ENCODE measurements around the gene DCC.

GRCh38 chr18:52553441-52553840 lies 213.4 kb downstream of the DCC start:
- TF ChIP-seq REST (IDR thresholded peaks at IDR 0.05; ENCODE audit: low read depth), result no peak
- no peak for TF ChIP-seq YY1 (IDR thresholded peaks at IDR 0.05; ENCODE audit: extremely low read depth, insufficient replicate concordance, low read depth, low read length)
- TF ChIP-seq TCF7L2 (IDR thresholded peaks at IDR 0.05; ENCODE audit: borderline replicate concordance, extremely low read depth, insufficient read depth, insufficient read length), result no peak
- no peak for TF ChIP-seq ELF1 (IDR thresholded peaks at IDR 0.05; ENCODE audit: borderline replicate concordance, low read depth)
- TF ChIP-seq MAX (IDR thresholded peaks at IDR 0.05), result no peak
- TF ChIP-seq CTCF (IDR thresholded peaks at IDR 0.05 in 2 of 3, conservative IDR thresholded peaks at IDR 0.05 in 1 of 3; ENCODE audit: borderline replicate concordance in 1 of 3, insufficient read depth in 1 of 3, low read depth in 2 of 3, low read length in 2 of 3), result no peak
- no peak for TF ChIP-seq SRF (IDR thresholded peaks at IDR 0.05; ENCODE audit: low read depth)
- TF ChIP-seq SP1 (IDR thresholded peaks at IDR 0.05; ENCODE audit: low read depth), result no peak

All from HCT116 (cell line).